ENCODE measurements around the gene HIPK2. TPM values are rescaled to one million over a fixed set of nuclear protein-coding genes. Genes with fewer than 3 reads are reported as not detected.
A peak's percentile ranks its signal among the peaks of the same experiment; 100 is the strongest.

Gene HIPK2
- total RNA-seq, 1 experiment from 2014 or later: 30.7 TPM

DNA sequence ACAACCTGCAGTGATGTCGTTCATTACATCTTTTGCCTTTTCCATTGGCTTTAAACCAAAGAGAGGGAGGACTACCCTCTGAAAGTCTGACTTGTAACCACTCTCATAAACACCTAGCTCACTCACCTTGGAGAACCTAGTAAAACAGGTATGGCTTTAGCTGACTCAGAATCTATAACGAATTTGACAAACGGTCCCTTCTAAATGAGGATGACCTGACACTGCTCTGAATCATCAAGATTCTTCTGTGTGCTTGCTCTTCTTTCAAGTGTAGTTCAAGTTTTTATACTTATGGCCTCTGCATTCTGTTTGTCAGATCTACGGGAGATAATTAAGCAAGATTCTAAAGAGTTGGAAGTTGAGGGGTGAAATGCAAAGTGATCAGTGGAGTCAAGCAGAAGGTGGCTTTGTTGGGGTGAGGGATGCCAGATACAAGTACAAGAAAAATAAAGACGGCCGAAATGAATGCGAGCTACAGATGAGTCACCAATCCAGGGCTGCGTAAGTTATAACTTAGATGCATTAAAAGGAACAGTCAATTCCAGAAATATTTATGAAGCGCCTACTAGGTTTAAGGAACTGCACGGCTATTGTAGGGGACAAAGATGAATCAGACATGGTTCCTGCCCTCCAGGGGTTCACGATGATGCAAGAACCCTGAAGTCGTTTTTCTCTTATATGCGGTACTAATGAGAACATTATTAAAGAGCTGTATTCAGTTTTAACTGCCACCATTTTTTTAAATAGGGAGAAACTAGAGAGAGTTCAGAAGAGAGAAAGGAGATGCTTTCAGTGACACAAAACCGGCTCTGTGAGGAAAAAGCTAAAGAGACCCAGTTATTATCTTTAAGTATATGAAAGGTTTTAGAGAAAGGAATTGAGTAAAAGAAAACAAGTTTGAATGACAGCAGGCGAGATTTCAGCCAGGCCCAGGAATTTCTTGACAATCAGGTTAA, 6.5 kb downstream of the HIPK2 start:
- ChIA-PET POLR2A (ENCODE audit: low non-redundant PET) (interaction anchor here (0.6 kb wide), 1 partner anchor 524 kb away, joined by 8 read pairs; no protein-coding TSS in a partner anchor), CTCF (interaction anchor here (0.7 kb wide), 1 partner anchor 327 kb away, joined by 3 read pairs; no protein-coding TSS in a partner anchor)
- peak overlapping the region; percentile 24 for H3K4me3 ChIP-seq (ENCODE audit: low read depth, low read length, poor library complexity, severe bottlenecking)
- no peak for TF ChIP-seq EZH2 (IDR thresholded peaks at IDR 0.05; ENCODE audit: borderline replicate concordance, low read depth, low read length, poor library complexity, severe bottlenecking)
- TF ChIP-seq, protein P1, sequence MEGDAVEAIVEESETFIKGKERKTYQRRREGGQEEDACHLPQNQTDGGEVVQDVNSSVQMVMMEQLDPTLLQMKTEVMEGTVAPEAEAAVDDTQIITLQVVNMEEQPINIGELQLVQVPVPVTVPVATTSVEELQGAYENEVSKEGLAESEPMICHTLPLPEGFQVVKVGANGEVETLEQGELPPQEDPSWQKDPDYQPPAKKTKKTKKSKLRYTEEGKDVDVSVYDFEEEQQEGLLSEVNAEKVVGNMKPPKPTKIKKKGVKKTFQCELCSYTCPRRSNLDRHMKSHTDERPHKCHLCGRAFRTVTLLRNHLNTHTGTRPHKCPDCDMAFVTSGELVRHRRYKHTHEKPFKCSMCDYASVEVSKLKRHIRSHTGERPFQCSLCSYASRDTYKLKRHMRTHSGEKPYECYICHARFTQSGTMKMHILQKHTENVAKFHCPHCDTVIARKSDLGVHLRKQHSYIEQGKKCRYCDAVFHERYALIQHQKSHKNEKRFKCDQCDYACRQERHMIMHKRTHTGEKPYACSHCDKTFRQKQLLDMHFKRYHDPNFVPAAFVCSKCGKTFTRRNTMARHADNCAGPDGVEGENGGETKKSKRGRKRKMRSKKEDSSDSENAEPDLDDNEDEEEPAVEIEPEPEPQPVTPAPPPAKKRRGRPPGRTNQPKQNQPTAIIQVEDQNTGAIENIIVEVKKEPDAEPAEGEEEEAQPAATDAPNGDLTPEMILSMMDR (conservative IDR thresholded peaks at IDR 0.05; ENCODE audit: low read depth, low read length): no peak
- intact Hi-C loops (cut with micrococcal nuclease; ENCODE audit: unreplicated experiment): loop anchor here (10.0 kb wide), 1 partner anchor 554 kb away; no protein-coding TSS in a partner anchor
- peak overlapping the region; percentile 62 for H3K27ac ChIP-seq (ENCODE audit: low read depth, low read length, poor library complexity, severe bottlenecking)
- BruUV-seq (replicated peaks): no TSS peak
- H3K4me1 ChIP-seq (ENCODE audit: insufficient read depth, low read length, poor library complexity, severe bottlenecking): peaks cover 29% of the 10 kb centered on the region
- no peaks in the 10 kb centered on the region for H3K9me3 ChIP-seq (ENCODE audit: low read depth, low read length, poor library complexity, severe bottlenecking)
- peaks cover 5% of the 10 kb centered on the region for H3K36me3 ChIP-seq (ENCODE audit: insufficient read depth, low read length, poor library complexity, severe bottlenecking)
- DNase-seq (ENCODE audit: low spot score): peak; percentile 82
- no peaks in the 10 kb centered on the region for H3K27me3 ChIP-seq (replicated peaks; ENCODE audit: insufficient read depth, low read depth, low read length, poor library complexity)

GRCh38 chr7:139769761-139770160, 8.0 kb downstream of the HIPK2 start:
- Histone ChIP-seq H3K4me1 (ENCODE audit: insufficient read depth, low read length, poor library complexity, severe bottlenecking) (peaks cover 20% of the 10 kb centered on the region), H3K27ac (ENCODE audit: low read depth, low read length, poor library complexity, severe bottlenecking) (no peak overlapping the region), H3K4me3 (ENCODE audit: low read depth, low read length, poor library complexity, severe bottlenecking) (no peak overlapping the region), H3K36me3 (ENCODE audit: insufficient read depth, low read length, poor library complexity, severe bottlenecking) (peaks cover 5% of the 10 kb centered on the region), H3K9me3 (ENCODE audit: low read depth, low read length, poor library complexity, severe bottlenecking) (no peaks in the 10 kb centered on the region), H3K27me3 (replicated peaks; ENCODE audit: insufficient read depth, low read depth, low read length, poor library complexity) (no peaks in the 10 kb centered on the region)
- intact Hi-C loops (cut with micrococcal nuclease; ENCODE audit: unreplicated experiment): loop anchor here (10.0 kb wide), 1 partner anchor 555 kb away; no protein-coding TSS in a partner anchor
- ChIA-PET POLR2A (ENCODE audit: low non-redundant PET) (no interaction called here), CTCF (no interaction called here)
- BruUV-seq (replicated peaks): no TSS peak
- DNase-seq (ENCODE audit: low spot score): no peak
- TF ChIP-seq, protein P1 (conservative IDR thresholded peaks at IDR 0.05; ENCODE audit: low read depth, low read length): no peak
- TF ChIP-seq EZH2 (IDR thresholded peaks at IDR 0.05; ENCODE audit: borderline replicate concordance, low read depth, low read length, poor library complexity, severe bottlenecking): no peak

DNA sequence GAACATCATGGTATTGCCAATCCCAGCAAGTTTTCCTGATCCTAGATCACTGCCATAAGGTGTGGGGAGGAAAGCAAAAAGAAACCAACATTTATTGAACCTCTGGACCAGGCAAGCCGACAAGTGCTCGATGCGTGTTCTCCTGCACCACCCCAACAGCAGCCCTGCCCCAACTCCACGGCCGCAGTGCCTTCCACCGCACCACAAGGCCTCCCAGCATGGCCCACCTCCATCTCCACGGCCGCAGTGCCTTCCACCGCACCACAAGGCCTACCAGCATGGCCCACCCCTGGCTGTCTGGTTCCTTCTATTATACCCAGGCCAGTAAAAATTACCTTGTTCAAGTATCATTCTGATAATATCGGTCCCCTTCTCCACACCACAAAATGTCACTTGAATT, 8.7 kb downstream of the HIPK2 start:
- ChIA-PET POLR2A (ENCODE audit: low non-redundant PET) (no interaction called here), CTCF (no interaction called here)
- Histone ChIP-seq H3K4me3 (ENCODE audit: low read depth, low read length, poor library complexity, severe bottlenecking) (no peak overlapping the region), H3K27me3 (replicated peaks; ENCODE audit: insufficient read depth, low read depth, low read length, poor library complexity) (no peaks in the 10 kb centered on the region), H3K36me3 (ENCODE audit: insufficient read depth, low read length, poor library complexity, severe bottlenecking) (peaks cover 5% of the 10 kb centered on the region), H3K4me1 (ENCODE audit: insufficient read depth, low read length, poor library complexity, severe bottlenecking) (peaks cover 17% of the 10 kb centered on the region), H3K27ac (ENCODE audit: low read depth, low read length, poor library complexity, severe bottlenecking) (no peak overlapping the region), H3K9me3 (ENCODE audit: low read depth, low read length, poor library complexity, severe bottlenecking) (no peaks in the 10 kb centered on the region)
- no TSS peak for BruUV-seq (replicated peaks)
- intact Hi-C loops (cut with micrococcal nuclease; ENCODE audit: unreplicated experiment): no loop called here
- TF ChIP-seq, protein P1 (conservative IDR thresholded peaks at IDR 0.05; ENCODE audit: low read depth, low read length): no peak
- no peak for DNase-seq (ENCODE audit: low spot score)
